Stimulated activated CD4-positive, alpha-beta T cell treated with anti-CD3 and anti-CD28 coated beads, Interleukin-4, amount 100 ng/mL, for 24 hours (primary cell): Measurements from ENCODE around the gene MICALL1.

ENCODE experiments used
- DNase-seq: peaks from one replicate; pipeline ENCODE4 v3.0.0-alpha.2; 2020

Gene MICALL1, protein sequence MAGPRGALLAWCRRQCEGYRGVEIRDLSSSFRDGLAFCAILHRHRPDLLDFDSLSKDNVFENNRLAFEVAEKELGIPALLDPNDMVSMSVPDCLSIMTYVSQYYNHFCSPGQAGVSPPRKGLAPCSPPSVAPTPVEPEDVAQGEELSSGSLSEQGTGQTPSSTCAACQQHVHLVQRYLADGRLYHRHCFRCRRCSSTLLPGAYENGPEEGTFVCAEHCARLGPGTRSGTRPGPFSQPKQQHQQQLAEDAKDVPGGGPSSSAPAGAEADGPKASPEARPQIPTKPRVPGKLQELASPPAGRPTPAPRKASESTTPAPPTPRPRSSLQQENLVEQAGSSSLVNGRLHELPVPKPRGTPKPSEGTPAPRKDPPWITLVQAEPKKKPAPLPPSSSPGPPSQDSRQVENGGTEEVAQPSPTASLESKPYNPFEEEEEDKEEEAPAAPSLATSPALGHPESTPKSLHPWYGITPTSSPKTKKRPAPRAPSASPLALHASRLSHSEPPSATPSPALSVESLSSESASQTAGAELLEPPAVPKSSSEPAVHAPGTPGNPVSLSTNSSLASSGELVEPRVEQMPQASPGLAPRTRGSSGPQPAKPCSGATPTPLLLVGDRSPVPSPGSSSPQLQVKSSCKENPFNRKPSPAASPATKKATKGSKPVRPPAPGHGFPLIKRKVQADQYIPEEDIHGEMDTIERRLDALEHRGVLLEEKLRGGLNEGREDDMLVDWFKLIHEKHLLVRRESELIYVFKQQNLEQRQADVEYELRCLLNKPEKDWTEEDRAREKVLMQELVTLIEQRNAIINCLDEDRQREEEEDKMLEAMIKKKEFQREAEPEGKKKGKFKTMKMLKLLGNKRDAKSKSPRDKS

DNA sequence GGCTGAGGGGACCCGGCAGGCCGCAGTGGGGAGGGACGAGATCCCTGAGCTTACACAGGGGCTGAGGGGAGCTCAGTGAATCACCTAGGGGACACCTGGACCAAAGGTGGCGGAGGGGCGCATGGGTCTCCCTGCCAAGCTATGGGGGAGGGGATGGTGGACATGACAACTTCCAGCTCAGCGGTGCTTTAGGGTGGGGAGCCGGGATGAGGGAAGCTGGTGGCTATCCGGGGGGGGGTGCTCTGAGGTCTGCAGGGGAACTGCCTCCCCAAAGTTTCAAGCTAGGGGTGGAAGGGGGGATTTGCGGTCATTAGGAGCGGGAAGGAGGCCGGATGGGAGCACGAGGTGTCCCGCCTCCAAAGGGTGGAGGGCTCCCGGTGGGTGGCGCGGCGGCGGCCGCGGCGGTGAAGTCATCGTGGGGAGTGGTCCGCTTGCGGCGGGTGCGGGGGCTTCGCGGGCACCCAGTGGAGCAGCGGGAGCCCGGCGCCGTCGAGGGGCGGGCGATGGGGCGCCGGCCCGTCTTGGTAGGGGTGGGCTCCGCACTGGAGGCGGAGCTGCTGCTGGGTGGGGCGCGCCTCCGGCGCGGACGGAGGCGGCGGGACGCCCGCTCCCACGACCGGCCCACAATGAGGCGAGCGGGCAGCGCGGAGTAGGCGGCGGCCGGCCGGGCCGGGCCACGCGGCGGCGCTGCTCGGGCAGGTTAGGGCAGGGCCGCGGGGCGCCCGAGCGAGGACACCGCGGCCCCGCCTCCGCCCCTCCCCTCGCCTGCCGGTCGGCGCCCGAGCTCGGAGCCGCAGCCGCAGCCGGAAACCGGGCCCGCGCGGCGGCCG, at the start of gene MICALL1:
Gene MICALL1, plus strand, starts transcription at position 764 of the 830 bp plus-strand sequence. CDS start 126 bp downstream, outside the sequence.
- DNase-seq = peak; percentile 53

DNA sequence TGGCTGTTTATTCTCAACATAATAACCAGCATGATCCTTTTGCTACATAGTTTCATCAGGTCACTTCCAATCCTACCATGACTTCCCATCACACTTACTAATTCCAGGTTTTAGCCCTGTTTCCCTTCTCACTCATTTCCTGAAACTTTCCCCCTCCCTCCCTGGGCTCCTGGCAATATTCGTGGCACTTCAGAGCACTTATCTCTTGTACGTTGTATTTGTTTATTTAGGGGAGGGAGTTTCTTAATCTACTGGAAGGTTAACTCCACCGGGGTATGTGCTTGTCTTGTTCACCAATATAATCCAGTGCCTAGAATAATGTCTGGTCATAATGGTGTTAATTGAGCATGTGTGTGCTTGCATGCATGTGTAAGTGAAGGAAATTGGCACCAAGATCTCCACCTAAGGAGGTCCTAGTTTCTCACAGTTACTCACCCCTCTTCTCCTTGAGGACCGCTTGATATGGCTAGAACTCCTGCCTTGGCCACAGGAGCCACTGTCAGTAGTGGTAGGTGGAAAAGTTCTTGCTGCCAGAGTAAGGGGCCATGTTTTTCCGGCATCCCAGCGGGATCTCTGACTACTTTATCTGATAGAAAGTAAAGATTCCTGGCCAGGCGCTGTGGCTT, 45.2 kb upstream of the MICALL1 start:
- no peak for DNase-seq

DNA sequence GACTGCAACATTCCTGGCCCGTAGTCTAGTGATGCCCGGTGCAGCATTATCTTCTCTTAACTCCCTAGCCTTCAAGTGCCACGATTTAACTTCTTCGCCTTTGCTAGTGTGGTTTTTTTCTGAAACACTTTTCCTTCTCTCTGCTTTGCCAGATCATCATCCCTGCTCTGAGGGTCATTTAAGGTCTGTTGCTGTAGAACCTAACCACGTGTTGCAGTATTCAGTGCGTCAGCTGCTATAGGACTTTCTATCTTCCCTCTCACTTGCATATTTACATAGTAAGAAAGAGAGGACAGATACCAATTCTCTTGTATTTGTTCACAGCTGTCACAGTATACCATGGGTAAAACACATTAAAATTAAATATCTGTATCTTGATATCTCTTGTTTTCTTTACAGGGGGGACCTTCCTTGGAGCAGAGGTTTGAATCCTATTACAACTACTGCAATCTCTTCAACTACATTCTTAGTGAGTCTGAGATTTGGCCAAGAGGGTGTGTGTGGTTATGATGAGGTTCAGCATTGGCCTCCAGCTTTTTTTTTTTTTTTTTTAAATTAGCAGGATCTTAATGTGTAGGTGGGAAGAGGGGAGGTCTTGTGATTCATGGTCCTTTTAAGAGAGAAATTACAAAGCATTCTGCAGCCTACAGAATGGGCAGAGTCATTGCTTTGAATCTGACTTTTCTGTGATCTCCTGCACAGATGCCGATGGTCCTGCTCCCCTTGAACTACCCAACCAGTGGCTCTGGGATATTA, 43.3 kb upstream of the MICALL1 start:
- no peak for DNase-seq

DNA sequence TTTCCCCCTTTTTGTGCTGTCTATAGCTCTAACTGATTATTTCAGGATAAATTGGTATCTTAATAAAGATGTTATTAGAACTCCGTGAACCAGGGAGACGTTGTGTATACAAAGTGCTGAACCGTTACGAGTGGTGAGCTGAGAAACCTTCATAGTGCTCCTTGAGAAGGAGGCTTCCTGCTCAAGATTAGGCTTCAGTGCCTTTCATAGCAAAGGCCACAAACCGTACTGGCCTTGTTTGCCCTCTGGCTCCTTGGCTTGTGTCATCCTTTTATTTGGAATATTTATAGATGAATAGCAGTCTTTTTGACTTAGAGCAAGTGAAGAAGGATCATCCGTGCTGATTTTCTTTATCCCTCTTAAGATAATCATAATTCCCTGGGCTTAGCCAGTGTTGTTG, 40.6 kb upstream of the MICALL1 start:
- no peak for DNase-seq

DNA sequence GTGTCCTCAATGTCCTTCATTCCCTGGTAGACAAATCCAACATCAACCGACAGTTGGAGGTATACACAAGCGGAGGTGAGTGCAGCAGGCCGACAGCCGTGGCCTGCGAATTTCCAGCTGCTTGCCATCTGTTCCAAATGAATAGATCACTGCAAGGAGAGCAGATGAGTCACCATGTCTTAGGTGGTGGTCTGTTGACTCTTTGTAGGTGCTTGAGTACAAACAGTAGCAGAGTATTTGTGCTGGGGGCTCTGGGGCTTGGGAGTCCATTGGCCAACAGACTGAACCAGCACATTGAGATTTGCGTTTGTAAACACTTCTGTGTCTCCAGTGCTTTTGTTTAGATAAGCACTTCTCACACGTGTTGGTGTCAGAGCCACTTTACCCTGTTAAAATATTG, 35.8 kb upstream of the MICALL1 start:
- no peak for DNase-seq

DNA sequence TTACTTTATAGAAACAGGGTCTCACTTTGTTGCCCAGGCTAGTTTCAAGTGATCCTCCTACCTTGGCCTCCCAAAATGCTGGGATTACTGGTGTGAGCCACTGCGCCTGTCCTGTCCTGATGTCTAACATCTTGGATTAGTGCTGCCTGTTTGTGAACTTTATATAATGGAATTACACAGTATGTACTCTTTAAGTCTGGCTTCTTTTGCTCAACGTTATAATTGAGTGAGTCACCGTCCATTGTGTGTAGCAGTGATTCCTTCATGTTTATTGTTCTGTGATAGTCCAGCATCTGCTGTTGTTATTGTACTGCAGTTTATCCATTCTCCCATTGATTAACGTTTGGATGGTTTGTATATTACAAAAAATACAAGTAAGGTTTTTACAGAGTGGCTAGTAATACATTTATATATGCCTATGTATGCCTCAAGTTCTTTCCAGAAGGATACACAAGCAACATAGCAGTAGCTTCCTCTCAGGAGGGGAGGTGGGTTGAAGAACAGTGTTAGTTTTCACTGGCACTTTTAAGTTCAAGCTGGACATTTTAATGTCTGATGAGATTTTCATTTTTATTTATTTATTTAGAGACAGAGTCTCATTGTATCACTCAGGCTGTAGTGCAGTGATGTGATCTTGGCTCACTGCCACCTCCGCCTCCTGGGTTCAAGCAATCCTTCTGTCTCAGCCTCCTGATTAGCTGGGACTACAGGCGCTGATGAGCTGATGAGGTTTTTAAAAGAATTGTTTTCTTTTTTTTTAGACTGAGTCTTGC, 25.2 kb upstream of the MICALL1 start:
- DNase-seq = no peak

DNA sequence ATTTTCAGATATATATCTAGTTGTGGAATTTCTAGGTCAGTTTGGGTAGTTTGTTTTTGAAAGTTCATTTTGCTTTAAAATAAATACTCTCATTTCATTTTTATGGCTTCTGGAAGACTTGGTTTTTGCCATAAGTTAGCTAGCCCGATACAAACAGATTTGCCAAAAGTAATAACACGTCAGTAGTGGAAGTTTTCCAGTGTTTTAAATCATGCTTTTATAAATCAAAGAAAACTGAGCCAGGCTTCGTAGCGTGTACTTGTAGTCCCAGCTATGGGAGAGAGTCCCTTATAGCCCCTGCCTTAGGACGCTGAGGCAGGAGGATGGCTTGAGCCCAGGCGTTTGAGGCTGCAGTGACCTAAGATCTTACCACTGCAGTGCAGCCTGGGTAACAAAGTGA, 21.7 kb upstream of the MICALL1 start:
- DNase-seq = no peak

DNA sequence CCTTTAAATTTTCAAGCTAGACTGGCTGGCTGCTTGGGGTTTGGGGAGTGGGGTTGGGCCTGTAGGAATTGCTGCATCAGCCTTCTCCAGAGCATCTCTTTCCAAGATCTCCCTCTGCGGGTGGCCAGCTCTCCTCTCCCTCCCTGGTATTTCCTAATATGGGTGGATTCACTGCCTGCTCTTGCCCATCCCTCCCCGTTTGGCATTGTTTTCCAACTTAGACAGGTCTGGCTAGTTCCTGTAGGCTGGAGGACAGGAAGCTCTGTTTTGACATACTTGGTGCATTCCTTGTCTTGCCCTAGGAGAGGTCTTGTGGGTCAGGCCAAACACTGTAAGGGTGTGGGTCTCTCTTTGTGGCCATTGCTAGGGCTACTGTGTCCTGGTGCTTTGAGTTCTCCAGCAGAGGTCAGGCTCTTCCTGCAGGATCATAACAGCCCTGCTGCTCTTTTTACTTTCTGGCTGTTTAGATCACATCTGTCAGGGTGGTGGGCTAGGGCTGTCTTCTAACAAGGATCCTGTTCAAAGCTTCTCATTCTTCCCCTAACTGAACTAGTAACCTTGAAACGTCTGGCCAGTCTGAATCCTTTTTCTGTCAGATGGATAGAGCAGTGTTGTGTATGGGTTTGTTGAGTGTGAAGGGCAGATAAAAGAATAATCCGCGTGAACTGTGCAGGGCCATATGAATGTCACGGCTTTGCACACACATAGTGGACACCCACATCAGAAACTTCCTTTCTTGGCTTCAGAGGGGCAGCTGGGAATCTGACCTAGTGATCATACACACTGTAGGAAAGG, 18.3 kb upstream of the MICALL1 start:
- DNase-seq = no peak

DNA sequence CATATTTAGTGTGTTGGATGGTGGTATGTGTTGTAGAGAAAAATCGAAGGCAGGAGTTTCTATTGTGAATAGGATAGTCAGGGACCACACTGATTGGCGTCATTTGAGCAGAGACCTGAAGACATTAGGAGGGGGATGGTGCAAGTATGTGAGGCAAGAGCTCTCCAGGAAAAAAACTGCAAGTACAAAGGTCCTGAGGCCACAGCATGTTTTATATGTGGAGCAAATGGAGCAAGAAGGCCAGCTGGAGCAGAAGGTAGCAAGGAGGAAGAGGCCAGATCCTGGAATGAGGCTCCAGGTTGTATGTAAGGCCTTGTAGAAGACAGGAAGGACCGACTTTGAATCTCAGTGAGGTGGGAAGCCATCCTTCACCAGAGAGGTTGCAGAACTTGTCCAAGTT, 14.2 kb upstream of the MICALL1 start:
- DNase-seq = no peak

DNA sequence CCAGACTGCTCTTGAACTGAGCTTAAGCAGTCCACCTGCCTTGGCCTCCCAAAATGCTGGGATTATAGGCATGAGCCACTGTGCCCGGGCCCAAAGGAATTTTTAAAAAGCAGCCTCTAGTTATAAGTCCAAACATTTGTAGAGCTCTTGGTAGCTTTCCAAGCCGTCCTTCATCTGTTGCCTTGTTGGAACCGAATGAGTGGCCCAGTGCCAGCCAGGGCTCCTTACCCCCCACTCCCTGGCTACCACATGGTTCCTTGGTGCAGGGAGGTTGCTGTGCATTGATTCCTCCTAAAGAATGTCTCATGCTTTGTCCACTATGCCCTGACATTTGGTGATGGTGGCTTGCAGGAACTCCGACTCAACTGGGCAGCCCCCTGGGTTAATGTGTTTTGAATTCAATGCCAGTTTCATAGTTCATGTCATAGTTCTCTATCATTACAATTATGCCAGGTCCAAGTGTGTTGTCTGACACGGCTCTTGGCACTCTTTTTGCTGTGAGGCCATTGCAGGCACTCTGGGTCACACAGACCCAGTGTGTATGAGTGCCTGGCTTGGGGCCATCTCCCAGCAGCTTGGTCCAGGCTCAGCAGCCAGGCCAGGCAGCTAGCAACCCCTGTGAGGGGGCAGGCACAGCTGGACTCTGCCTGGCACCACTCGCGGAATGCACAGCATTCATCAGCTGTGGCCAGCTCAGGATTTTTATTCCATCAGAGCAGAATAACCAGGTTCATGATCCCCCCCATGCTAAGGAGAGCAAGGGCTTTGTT, 13.3 kb upstream of the MICALL1 start:
- no peak for DNase-seq

DNA sequence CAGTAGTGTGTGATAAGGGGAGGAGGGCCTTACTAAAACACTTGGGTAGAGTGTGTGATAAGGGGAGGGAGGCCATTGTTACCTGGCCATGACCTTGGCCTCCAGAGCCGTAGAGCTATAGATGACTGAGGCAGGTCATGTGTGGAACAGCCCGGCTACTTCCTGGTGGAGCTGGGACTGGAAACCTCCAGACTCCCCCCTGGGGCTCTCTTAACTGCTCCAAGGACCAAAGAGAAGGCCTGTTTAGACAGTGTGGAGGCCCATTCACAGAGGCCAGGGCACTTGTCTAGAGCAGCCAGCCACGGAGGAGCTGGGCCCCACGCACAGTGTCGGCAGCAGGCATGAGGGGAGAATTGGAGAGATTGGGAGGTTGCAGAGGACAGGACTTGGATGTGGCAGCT, 12.5 kb upstream of the MICALL1 start:
- DNase-seq = no peak

DNA sequence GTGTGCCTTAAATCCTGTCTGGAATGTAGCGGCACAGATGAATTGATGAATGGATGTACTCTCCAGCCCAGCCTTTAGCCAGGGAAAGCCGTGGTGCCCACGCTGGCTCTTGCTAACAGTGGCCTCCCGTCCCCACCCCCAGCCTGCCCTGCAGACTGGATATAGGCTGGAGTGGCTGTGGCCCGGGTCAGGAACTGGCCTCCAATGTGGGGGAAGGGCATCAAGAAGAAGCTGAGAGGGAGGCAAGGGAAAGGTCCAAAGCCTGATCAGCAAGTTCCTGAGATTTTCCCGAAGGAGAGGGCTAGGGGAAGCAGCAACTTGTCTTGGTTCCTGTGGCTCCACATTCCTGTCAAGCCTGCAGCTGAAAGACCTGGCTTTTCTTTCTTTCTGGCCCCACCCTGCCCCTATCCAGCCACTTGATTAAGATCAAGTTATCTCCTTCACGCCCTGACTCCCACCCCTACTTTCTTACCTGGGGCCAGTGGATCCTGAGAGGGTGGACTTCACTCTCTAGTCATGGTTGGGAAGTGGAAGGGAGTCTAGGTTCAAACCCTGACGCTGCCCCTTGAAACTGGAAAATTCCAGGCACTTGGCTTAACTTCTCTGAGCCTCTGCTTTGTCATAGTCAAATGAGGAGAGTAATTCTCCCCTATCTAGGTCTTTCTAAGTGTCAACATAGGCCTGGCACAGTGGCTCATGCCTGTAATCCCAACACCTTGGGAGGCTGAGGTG, 11.0 kb upstream of the MICALL1 start:
- no peak for DNase-seq

DNA sequence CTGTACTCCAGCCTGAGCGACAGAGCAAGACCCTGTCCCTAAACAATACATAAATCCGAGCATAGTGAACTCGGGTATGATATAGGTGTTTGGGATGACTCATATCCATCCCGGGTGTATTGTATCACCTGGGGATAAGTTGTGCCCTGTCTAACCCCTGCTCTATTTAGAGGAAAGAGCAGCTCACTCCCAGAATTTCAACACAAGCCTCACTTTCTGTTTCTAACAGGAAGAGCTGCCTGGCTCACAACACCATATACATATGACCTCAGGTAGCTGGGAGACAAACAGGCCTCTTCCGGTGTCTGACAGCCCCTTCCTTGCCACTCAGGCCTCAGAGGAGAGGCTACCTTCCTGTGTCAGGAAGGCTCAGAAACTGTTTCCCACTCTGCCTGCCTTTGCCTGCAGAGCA, 9.9 kb upstream of the MICALL1 start:
- no peak for DNase-seq

DNA sequence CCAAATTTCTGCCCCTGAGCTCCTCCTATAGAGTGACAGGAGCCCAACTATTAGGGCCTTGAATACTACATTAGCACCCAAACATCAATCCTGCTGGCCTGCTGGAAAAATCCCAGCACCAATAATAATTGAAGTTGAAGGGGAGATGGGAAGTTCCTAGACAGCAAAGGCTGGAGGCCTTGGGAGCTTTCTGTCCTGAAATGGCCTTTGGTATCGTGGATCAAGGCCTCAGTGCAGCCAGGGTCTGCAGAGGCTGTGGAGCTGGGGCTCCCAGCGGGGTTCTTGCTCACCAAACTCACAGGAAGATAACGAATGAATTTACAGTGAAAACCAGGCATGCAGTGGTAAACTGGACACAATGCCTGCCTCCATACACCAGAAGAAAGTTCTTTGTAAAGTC, 9.2 kb upstream of the MICALL1 start:
- DNase-seq = no peak

DNA sequence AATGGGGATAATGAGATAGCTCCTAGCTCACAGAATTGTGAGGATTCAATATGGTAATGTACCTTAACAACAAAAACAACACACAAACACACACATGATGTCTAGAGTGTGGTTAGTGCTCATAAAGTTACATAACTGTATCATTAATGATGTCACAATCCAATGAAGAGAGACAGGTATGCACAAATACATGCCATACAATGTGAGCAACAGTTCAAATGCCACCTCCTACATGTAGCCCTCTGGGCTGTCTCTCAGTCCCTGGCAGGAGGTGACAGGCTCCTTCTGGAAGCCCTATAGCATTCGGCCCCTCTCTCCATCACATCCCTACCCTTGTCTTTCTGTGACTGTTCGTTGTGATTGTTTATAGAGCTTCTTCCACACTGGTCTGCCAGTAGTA, 8.3 kb upstream of the MICALL1 start:
- DNase-seq = no peak

DNA sequence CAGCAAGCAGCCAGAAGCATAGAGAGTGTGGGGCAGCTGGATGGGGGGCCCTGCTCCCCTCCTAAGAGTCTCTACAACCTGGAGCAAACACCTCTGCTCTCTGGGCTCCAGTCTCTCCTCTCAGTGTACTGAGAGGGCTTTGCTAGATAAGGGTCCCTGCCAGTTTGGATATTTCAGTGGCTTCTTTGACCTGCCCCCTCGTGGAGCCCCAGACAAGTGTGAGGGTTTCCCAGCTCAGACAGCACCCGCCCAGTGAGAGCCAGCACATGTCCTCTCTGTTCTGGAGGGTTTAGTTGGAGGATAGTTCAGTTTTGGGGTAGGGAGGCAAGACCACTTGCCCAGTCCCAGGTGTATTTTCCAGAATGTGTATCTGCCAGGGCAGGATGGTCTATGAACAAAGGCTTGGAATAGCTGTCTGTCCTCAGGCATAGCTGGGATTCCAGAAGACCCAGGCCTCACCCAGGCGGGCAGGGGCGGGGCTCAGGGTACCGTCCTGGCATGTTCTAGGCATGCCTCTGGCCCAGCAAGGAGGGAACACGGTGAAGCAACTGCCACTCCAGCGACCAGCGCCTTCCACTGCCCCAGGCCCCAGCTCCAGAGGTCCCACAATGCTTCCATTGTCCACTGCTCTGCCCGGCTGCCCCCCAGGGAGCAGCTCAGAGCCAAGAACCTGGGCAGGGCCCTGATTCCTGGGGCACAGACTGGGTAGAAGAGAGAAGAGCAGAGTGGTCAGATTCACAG, 7.5 kb upstream of the MICALL1 start:
- DNase-seq = no peak

DNA sequence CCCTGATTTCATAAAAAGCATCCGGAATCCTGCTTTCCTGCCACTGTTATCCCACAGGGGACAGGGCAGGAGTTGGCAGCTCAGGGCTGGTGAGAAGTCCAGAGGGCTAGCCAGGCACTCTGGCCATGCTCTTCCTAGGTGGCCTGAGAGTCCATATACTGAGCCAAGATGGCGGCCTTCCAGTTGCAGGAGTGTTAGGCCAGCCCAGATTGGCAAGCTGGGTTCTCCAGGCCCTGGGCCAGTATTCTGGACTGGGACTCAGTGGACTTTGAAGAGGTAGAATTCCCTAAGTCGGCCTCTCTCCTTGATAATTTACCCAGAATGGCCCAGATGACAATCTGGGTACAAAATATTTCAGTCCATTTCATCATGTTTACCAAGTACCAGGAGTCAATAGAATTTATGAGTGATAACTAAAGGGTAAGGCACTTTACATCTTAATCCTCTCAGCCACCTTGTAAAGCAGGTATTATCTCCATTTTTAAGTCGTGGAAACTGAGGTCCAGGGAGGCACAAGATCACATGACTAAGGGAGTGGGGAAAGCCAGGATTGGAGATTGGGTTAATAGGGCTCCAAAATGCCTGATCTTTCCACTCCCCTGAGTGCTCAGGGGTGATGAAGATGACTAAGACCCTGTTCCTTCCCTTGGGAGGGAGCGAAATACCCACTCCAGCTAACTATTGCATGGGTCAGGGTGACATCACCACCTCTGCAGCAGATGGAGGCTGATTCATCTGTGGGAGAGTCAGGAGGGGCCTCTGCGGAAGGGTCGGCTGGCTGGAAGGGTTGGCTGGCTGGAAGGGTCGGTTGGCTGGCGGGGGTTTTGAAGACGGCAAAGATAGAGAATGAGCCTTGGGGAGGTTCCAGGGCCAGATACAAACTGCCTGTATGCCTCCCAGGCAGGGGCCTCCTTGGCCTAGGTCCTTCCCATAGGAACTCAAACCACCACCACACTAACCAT, 1.2 kb upstream of the MICALL1 start:
- DNase-seq = no peak
